ENCODE data around the gene EXOG. TPM values are rescaled to one million over a fixed set of nuclear protein-coding genes. Genes with fewer than 3 reads are reported as not detected.

The EXOG gene
- total and polyA plus RNA-seq, 2 donors (not counting 1 experiment from before 2014, with no cell fraction given): 8.8 to 36.8 TPM

GRCh38 chr3:38541806-38542205 lies 45.7 kb downstream of the EXOG start:
- H3K79me2 ChIP-seq (ENCODE audit: control insufficient read depth, insufficient read depth, low read length): no peaks in the 10 kb centered on the region
- intact Hi-C loops (cut with micrococcal nuclease): no loop called here
- no peak for DNase-seq
- H3K27ac Mint-ChIP-seq: no peak overlapping the region
- H3K27me3 ChIP-seq (replicated peaks in 1 of 4; ENCODE audit: control extremely low read depth in 1 of 4, control insufficient read depth in 3 of 4, insufficient read depth in 4 of 4, low read length in 3 of 4): no peaks in the 10 kb centered on the region
- no peak overlapping the region for H3K4me3 Mint-ChIP-seq
- ATAC-seq (ENCODE audit: low read depth): no peak
- no peak overlapping the region for H3K9ac ChIP-seq (ENCODE audit: low read length)
- no peaks in the 10 kb centered on the region for H3K36me3 ChIP-seq (replicated peaks in 1 of 2; ENCODE audit: control extremely low read depth in 1 of 2, control insufficient read depth in 1 of 2, extremely low read depth in 1 of 2, insufficient read depth in 2 of 2, low read length in 1 of 2)
- ChIA-PET POLR2A (no interaction called here), CTCF (no interaction called here)
- H4K20me1 ChIP-seq (ENCODE audit: control insufficient read depth, insufficient read depth, low read length, poor library complexity, severe bottlenecking): no peaks in the 10 kb centered on the region
- H3K4me3 ChIP-seq (ENCODE audit: control extremely low read depth in 1 of 5, extremely low read depth in 1 of 5, insufficient read depth in 1 of 5, low read depth in 2 of 5, low read length in 4 of 5): no peak overlapping the region
- H3K4me2 ChIP-seq (replicated peaks; ENCODE audit: low read depth, low read length, poor library complexity, severe bottlenecking): no peak overlapping the region
- H3K4me1 ChIP-seq (ENCODE audit: control insufficient read depth in 2 of 2, insufficient read depth in 2 of 2, low read length in 2 of 2): no peaks in the 10 kb centered on the region
- no peaks in the 10 kb centered on the region for H3K4me1 Mint-ChIP-seq
- H3K27me3 Mint-ChIP-seq: no peaks in the 10 kb centered on the region
- H2AFZ ChIP-seq (ENCODE audit: insufficient read depth, low read depth, low read length, poor library complexity, severe bottlenecking): no peak overlapping the region
- no peak overlapping the region for H3K27ac ChIP-seq (ENCODE audit: low read length in 2 of 2)
- H3K9me3 Mint-ChIP-seq (ENCODE audit: insufficient read depth): no peaks in the 10 kb centered on the region
- WGBS (ENCODE audit: insufficient coverage): 77% methylated on average over 7 of the region's 9 CpGs
- no peak for TF ChIP-seq CTCF (IDR thresholded peaks at IDR 0.05)
- no peak for TF ChIP-seq EZH2 (IDR thresholded peaks at IDR 0.05; ENCODE audit: borderline replicate concordance, insufficient read depth, low read depth, low read length, poor library complexity, severe bottlenecking)
- no peaks in the 10 kb centered on the region for H3K9me3 ChIP-seq (ENCODE audit: control extremely low read depth in 1 of 3, control insufficient read depth in 2 of 3, insufficient read depth in 1 of 3, low read length in 2 of 3)

- Histone ChIP-seq H3K27me3 (replicated peaks in 1 of 4; ENCODE audit: control extremely low read depth in 1 of 4, control insufficient read depth in 3 of 4, insufficient read depth in 4 of 4, low read length in 3 of 4) (no peaks in the 10 kb centered on the region), H3K27ac (ENCODE audit: low read length in 2 of 2) (no peak overlapping the region), H3K4me3 (ENCODE audit: control extremely low read depth in 1 of 5, extremely low read depth in 1 of 5, insufficient read depth in 1 of 5, low read depth in 2 of 5, low read length in 4 of 5) (no peak overlapping the region), H2AFZ (ENCODE audit: insufficient read depth, low read depth, low read length, poor library complexity, severe bottlenecking) (no peak overlapping the region), H3K4me1 (ENCODE audit: control insufficient read depth in 2 of 2, insufficient read depth in 2 of 2, low read length in 2 of 2) (no peaks in the 10 kb centered on the region), H3K79me2 (ENCODE audit: control insufficient read depth, insufficient read depth, low read length) (no peaks in the 10 kb centered on the region), H3K4me2 (replicated peaks; ENCODE audit: low read depth, low read length, poor library complexity, severe bottlenecking) (no peak overlapping the region), H3K9ac (ENCODE audit: low read length) (no peak overlapping the region), H3K9me3 (ENCODE audit: control extremely low read depth in 1 of 3, control insufficient read depth in 2 of 3, insufficient read depth in 1 of 3, low read length in 2 of 3) (no peaks in the 10 kb centered on the region), H4K20me1 (ENCODE audit: control insufficient read depth, insufficient read depth, low read length, poor library complexity, severe bottlenecking) (no peaks in the 10 kb centered on the region), H3K36me3 (replicated peaks in 1 of 2; ENCODE audit: control extremely low read depth in 1 of 2, control insufficient read depth in 1 of 2, extremely low read depth in 1 of 2, insufficient read depth in 2 of 2, low read length in 1 of 2) (no peaks in the 10 kb centered on the region)
- Mint-ChIP-seq H3K4me1 (no peaks in the 10 kb centered on the region), H3K27ac (no peak overlapping the region), H3K4me3 (no peak overlapping the region), H3K27me3 (no peaks in the 10 kb centered on the region), H3K9me3 (ENCODE audit: insufficient read depth) (no peaks in the 10 kb centered on the region)
- ChIA-PET CTCF (no interaction called here), POLR2A (no interaction called here)
- WGBS (ENCODE audit: insufficient coverage): 84% methylated on average over 16 of the region's 16 CpGs
- DNase-seq: no peak
- intact Hi-C loops (cut with micrococcal nuclease): no loop called here
- TF ChIP-seq CTCF (IDR thresholded peaks at IDR 0.05): no peak
- TF ChIP-seq EZH2 (IDR thresholded peaks at IDR 0.05; ENCODE audit: borderline replicate concordance, insufficient read depth, low read depth, low read length, poor library complexity, severe bottlenecking): no peak
- no peak for ATAC-seq (ENCODE audit: low read depth)
Measured at GRCh38 chr3:38542401-38543298, 46.5 kb downstream of the EXOG start.

Measured in B cell (primary cell).